Testis (tissue), 2 donors: ENCODE results near the gene EIF4G3.

Experiments
- CTCF ChIP-seq, 3 experiments: fragments of 450-650 bp in 2 of 3; fragments of 200-600 bp in 1 of 3; sonication (generic) in 1 of 3; IDR thresholded peaks; one replicate each; pipeline ENCODE4 v1.5.1; 2016 to 2019; ENCODE audit warnings: antibody characterized with exemption in 3 of 3, mild to moderate bottlenecking in 2 of 3, moderate library complexity in 1 of 3
- POLR2A ChIP-seq: fragments of 450-650 bp; IDR thresholded peaks from one replicate; pipeline ENCODE4 v1.6.1; 2017; ENCODE audit warnings: antibody characterized with exemption, mild to moderate bottlenecking, moderate library complexity

- TF ChIP-seq CTCF (IDR thresholded peaks at IDR 0.05) (no peak), POLR2A (no peak)
Measured at GRCh38 chr1:21206117-21206516, 29.4 kb upstream of the EIF4G3 start.
